Activated naive CD4-positive, alpha-beta T cell treated with anti-CD3 and anti-CD28 coated beads, Interleukin-2, amount 50 U/mL, for 72 hours (primary cell): ENCODE measurements around the gene HEATR9. TPM values are rescaled to one million over a fixed set of nuclear protein-coding genes. Genes with fewer than 3 reads are reported as not detected.
"Not testable (repeated sequence)": the region's sequence is repeated elsewhere in the genome, so short reads cannot be mapped to it uniquely, and the experiment has no call there.

ENCODE experiments used
- ATAC-seq, 2 donors: fragments of 150-1000 bp; cut with Tn5 transposase; 2 replicates each; pipeline ENCODE4 v1.10.0; 2021; ENCODE audit warnings: mild to moderate bottlenecking in 2 of 2, moderate library complexity in 2 of 2
- DNase-seq, 2 donors: peaks; one replicate each; pipeline ENCODE4 v3.0.0; 2021 to 2022; ENCODE audit warnings: low spot score in 2 of 2
- H3K27ac Mint-ChIP-seq, 2 donors: one replicate each; pipeline ENCODE4 v1.8.0; 2022; ENCODE audit warnings: mild to moderate bottlenecking in 2 of 2, mixed read lengths in 2 of 2
- H3K36me3 Mint-ChIP-seq, 2 donors: one replicate each; pipeline ENCODE4 v1.8.0; 2022; ENCODE audit warnings: mixed read lengths in 2 of 2
- H3K9me3 Mint-ChIP-seq, 2 donors: one replicate each; pipeline ENCODE4 v1.8.0; 2022; ENCODE audit warnings: mixed read lengths in 2 of 2
- total RNA-seq, 2 donors: library from RNA; stranded (reverse); gene quantifications; one replicate each; pipeline ENCODE4 v1.2.3, GENCODE V29; 2022

HEATR9 gene
- total RNA-seq, 2 donors from 2014 or later = not detected

DNA sequence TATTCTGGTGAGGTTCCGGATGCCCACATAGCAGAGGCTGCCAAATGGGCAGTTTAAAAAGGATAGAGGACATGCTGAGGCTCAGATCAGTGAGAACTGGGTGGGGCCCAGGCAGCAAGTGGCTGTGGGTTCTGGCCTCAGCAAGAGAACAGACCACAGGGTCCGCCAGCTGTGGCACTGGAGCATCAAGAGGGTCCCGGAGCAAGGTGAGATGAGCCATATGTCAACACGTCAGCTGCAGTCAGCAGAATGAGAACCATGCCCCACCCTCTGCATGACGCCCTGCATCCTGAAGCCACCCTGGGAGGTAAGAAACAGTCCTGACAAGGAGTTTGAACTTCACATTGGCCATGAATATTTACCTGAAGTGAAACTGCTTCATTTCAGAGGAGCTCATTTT is 31.6 kb upstream of the HEATR9 start:
- Mint-ChIP-seq H3K27ac (peak overlapping the region in 1 of 2 donors; percentile 17), H3K9me3 (no peaks in the 10 kb centered on the region), H3K36me3 (no peaks in the 10 kb centered on the region)
- DNase-seq (no peak), ATAC-seq (no peak)

DNA sequence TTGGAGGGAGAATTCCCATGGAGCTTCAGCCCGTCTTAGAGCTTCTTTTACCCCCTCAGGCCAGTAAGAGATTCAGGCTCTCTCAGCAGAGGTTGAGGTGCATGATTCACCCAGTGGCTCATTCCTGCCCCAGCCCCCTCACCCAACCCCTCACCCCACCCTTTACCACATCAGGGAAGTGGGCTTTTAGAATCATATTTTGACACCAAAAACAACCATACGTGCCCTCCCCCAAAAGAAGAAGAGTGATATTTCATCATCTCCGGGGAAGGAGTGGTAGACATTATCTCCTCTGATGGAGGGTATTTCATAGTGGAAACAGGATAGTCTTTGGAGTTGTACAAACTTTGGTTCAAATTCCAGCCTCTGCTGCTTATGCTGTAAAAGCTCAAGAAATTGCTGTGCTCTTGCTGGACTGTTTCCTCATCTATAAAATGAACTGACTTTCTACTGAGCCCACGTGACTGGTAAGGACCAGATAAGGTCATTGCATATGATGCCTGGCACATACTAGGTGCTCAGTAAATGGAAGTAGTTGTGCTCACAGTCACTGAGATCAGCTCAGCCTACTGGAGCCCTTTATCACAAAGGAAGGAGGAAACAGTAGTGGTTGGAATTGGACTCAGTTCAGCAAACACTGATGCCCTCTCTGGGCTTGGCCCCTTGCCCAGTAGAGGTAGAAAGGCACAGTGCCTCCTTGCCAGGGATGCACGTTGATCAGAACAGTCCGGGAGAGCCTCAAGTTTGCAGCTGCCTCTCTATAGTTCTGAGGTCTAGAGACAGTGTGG is 29.8 kb upstream of the HEATR9 start:
- ATAC-seq = peak; percentile 73 to 87
- DNase-seq = peak in 1 of 2 donors; percentile 21
- no peaks in the 10 kb centered on the region for H3K9me3 Mint-ChIP-seq
- no peaks in the 10 kb centered on the region for H3K36me3 Mint-ChIP-seq
- peak overlapping the region in 1 of 2 donors; percentile 61 for H3K27ac Mint-ChIP-seq

DNA sequence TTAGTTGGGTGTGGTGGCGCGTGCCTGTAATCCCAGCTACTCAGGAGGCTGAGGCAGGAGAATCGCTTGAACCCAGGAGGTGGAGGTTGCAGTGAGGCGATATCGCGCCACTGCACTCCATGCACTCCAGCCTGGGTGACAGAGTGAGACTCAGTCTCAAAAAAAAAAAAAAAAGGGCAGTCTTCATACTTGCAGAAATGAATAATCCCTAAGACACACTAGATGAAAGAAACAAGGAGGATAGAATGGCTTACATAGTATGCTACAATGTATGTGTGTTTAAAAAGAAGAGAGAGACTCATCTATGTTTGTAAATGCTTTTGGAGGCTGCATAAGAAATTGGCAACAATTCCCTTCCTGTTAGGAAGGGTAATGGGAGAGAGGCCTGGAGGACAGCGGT is 29.1 kb upstream of the HEATR9 start:
- peak; percentile 15 to 63 for ATAC-seq
- H3K27ac Mint-ChIP-seq, H3K36me3 Mint-ChIP-seq, H3K9me3 Mint-ChIP-seq, DNase-seq: not testable (repeated sequence)

DNA sequence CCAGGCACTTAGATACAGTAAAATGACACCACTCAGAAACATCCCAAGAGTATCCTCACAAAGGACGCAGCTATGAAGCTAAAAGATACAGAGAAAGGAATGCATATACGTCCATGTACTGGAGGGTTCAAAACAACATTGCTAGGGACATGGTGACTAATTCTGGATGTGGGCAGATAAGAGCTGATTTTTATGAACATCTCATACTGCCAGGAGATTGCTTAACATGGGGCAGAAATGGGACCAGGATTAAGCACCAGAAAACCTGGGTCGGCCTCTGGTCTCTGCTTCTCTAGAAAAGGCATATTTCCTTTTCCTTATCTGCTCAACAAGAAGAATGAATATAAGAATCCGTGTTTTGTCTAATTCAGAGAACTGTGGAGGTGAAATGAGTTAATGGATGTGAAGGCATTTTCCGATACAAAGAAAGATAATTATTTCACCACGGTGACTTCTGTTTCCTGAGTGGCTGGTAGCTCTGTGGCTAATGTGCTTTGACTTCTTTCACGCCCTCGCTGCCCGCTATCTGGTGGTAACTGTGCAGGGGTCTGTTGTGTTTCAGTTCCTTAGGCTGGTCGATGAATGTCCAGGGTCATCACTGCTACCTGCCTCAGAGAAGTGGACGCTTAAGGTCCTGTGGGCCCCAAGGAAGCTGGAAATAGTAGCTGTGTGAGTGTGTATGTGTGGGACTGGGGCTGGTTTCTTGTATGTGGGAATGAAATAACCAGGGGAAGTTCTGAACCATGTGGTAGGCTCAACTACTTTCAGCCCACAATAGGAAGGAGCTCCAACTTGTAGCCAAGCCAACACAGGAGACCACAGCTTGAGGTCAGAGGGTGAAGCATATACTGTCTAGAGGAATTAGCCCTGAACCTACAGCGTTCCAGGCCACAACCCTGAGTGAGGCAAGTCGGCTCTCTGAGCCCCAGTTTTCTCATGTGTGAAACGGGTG is 27.2 kb upstream of the HEATR9 start:
- H3K27ac Mint-ChIP-seq = no peak overlapping the region
- peak; percentile 31 to 73 for ATAC-seq
- DNase-seq = peak in 1 of 2 donors; percentile 59
- H3K36me3 Mint-ChIP-seq = no peaks in the 10 kb centered on the region
- no peaks in the 10 kb centered on the region for H3K9me3 Mint-ChIP-seq

DNA sequence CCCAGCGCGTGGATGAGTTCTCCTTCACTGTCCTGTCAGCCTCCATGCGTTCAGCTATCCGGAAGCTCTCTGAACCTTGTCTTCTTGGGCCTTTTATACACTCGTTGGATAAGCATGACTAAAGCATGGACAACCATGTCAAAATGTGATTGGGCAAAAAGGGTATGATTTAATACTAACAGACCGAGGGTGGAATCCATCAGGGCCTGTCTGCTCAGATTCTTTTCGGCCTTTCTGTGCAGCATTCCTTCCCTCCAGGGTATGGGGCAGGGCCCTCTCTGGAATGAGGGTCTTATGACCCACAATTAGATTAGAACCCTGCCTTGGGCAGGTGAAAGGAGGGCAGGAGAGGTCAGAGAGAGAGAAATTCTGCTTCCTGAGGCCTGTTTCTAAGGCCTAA is 25.5 kb upstream of the HEATR9 start:
- no peaks in the 10 kb centered on the region for H3K36me3 Mint-ChIP-seq
- no peaks in the 10 kb centered on the region for H3K9me3 Mint-ChIP-seq
- DNase-seq (no peak), ATAC-seq (no peak)
- no peak overlapping the region for H3K27ac Mint-ChIP-seq

DNA sequence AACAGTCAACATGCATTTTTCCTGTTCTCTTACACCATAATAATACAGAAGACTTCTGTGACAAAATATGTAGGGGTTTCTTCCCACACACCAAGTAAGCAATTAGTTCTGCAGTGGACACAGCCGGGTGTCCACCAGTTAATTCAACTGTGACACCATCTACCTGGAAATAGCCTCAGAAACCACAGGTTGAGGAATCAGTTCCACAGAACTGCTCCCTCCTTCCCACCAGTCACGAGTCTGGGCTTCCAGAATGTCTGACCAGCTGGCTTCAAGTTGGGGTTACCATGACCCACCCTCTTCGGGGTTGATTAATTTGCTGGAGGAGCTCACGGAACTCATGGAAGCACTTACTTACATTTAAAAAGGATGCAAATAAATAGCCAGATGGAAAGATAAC is 25.1 kb upstream of the HEATR9 start:
- Mint-ChIP-seq H3K36me3 (no peaks in the 10 kb centered on the region), H3K9me3 (no peaks in the 10 kb centered on the region), H3K27ac (no peak overlapping the region)
- ATAC-seq (no peak), DNase-seq (no peak)

DNA sequence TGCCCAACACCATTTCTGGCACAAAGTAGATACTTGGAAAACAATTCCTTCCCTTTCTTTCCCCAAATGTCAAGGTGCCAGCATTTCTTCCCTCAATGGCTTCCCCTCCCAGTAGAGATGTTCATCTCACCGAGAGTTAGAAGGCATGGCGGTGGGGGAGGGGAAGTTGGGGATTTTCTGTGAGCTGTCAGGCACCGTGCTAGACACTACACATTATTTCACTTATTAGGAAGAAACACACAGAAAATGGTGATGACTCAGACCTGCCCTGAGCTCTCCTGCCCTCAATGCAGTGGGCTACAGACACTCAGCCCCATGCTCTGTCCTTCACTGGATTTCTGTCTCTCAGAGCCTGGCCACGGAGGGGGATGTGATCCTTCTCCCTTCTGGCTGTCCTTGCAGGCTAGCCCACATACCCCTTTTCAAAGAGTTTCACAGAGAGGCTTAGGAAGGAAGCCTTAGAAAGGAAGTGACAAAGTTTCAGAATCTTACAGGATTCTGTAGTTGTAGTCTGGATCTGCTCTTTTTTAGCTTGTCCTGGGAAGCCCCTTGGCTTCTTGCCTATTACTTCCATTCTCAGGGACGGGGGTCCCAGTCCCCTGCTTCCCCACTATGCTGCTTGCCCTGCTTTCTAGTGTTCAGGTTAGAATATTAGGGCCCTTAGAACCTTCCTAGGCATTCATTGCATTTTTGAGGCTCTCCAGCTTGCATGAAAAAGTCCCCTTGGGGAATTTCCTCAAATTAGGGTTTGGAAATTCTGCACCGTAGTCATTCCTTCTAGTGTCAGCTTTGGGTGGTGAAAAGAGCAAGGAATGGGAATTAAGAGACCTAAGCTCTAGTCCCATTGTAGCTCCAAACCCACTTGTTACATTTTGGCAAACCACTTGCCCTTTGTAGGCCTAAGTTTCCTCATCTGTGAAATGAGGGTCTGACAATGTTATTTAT is 23.7 kb upstream of the HEATR9 start:
- no peaks in the 10 kb centered on the region for H3K9me3 Mint-ChIP-seq
- DNase-seq (peak in 1 of 2 donors; percentile 26), ATAC-seq (peak; percentile 50 to 61)
- H3K27ac Mint-ChIP-seq = peak overlapping the region in 1 of 2 donors; percentile 30
- H3K36me3 Mint-ChIP-seq = no peaks in the 10 kb centered on the region

DNA sequence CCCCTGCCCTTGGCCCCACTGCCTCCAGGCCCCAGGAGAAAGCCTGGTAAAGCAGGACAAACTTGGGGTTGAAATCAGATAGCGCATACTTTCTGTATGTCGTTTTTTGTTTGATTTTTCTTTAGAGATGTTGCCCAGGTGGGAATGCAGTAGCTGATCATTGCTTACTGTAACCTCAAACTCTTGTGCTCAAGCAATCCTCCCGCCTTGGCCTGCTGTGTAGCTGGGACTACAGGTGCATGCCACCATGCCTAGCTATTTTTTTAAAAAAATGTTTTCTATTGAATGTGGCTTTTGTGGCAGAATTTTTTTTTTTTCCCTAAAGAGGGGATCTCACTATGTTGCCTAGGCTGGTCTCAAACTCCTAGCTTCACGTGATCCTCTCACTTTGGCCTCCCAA is 22.6 kb upstream of the HEATR9 start:
- DNase-seq = no peak
- no peaks in the 10 kb centered on the region for H3K36me3 Mint-ChIP-seq
- H3K9me3 Mint-ChIP-seq = no peaks in the 10 kb centered on the region
- H3K27ac Mint-ChIP-seq = no peak overlapping the region
- ATAC-seq = no peak

DNA sequence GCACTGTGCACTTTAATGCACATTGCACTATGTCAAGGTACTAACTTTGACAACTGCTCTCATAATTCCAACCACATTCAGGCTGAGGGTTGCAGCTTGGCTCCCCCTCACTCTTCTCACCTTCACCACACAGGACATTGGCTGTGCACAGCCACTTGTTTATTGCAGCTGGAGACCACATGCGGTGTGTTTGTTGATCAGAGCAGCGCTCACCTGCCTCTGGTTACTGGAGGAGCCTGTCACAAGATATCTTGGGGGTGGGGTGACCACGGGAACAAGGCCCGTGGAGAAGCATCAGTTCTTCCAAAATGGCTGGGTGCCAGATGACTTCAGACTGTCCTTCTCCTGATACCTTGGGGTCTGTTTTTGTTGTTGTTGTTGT is 22.1 kb upstream of the HEATR9 start:
- DNase-seq (no peak), ATAC-seq (peak; percentile 35 to 66)
- no peaks in the 10 kb centered on the region for H3K9me3 Mint-ChIP-seq
- H3K36me3 Mint-ChIP-seq = no peaks in the 10 kb centered on the region
- H3K27ac Mint-ChIP-seq = no peak overlapping the region

DNA sequence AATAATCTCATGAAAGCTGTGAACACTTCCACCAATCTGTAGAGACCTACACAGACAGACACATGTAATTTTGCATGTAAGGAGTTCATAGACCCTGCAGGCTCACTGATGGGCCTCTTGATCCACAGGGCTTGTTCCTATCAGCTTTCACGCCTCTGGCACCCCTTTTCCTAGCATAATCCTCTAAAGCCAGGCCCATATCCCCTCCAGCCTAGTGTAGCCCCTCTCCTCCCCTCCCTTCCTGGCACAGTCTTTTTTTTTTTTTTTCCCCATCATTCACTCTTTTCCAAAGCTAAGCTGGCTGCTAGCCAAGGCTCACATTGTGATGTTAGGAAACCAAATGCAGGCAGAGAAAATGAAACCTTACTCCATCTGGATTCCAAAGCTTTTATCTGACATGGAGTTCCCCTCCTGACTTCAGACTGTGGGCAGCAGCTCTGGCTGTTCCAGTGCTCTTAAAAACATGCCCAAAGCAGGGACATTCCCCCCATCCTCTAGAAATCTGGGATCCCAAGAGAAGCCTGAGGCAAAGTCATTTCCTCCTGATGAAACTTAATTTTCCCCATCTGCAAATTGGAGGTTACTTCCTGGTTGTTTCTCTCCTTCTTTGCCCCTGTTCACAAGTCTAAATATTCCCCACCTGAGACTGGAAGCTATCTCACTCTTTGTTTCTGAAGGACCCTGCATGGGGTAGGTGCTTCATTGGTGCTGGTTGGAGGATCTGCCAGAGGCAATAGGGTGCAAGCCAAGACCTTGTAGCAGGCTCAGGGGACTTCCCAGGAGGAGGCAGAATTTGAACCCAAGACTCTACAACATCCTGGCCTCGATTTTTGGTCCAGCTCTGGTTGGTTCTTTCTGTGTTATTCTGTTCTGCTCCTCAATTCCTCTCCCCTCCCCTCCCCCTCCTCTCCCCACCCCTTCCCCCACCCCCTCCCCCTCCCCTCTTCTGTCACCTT is 21.4 kb upstream of the HEATR9 start:
- ATAC-seq = no peak
- H3K27ac Mint-ChIP-seq = peak overlapping the region; percentile 57 to 66
- no peaks in the 10 kb centered on the region for H3K36me3 Mint-ChIP-seq
- DNase-seq = no peak
- H3K9me3 Mint-ChIP-seq = no peaks in the 10 kb centered on the region

DNA sequence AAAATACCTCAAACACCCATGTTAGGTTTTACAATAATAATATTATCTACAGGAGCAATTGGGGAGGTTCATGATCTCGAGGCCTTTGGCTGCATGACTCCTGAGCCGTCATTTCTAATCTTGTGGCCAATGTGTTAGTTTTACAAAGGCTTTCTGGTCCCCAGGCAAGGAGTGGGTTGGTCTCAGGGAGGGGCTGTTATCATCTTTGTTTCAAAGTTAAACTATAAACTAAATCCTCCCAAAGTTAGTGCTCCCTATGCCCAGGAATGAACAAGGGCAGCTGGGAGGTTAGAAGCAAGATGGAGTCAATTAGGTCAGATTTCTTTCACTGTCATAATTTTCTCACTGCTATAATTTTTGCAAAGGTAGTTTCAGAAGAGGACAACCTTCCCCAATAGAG is 20.6 kb upstream of the HEATR9 start:
- peak overlapping the region; percentile 29 to 57 for H3K27ac Mint-ChIP-seq
- DNase-seq (peak in 1 of 2 donors; percentile 24), ATAC-seq (peak; percentile 52 to 76)
- H3K9me3 Mint-ChIP-seq = no peaks in the 10 kb centered on the region
- no peaks in the 10 kb centered on the region for H3K36me3 Mint-ChIP-seq

DNA sequence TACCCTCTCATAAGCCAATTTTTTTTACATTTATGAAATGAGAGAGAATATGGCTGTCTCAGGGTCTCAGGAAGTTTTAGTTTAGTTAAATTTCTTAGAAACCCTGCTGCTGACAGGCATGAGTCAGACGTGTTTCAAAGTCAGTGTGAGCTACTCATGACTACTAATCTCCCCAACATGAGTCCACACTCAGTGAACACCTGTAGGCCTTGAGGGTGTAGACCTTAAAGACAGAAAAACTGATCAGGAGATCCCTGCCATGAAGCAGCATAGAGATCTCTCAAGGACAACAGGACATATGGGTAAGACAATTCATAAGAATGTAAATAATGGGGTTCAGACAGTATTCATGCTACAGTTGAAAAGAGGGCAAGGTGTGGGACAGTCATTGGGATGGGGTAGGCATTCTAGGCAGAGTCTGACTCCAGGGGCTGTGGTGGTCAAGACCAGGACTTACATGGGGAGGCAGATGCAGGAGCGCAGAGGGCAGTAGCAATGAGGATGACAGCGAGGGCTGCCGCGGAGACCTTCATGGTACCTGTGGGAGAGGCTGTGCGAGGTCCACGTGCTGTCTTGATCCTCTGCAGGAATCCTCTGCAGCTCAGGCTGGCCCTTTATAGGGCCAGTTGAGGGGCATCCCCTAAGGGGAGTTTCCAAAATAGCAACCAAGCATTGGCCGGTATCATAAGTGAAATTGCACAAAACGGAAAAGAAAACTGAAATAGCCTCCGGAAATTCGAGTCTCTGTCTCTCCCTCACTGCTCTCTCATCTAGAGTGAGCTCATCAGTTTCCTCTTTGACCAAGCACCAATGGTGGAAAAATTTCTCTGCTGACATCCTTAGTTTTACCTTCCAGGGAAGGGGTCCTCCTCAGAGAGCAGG is 11.3 kb upstream of the HEATR9 start, which contains the start of gene CCL5:
CCL5 (minus strand) TSS at position 588 of the 882 bp plus-strand sequence.
- peak in 1 of 2 donors; percentile 46 for DNase-seq
- no peaks in the 10 kb centered on the region for H3K9me3 Mint-ChIP-seq
- H3K36me3 Mint-ChIP-seq = no peaks in the 10 kb centered on the region
- ATAC-seq = peak; percentile 88 to 91
- peak within 1 kb of the TSS; percentile 83 to 92 for H3K27ac Mint-ChIP-seq

DNA sequence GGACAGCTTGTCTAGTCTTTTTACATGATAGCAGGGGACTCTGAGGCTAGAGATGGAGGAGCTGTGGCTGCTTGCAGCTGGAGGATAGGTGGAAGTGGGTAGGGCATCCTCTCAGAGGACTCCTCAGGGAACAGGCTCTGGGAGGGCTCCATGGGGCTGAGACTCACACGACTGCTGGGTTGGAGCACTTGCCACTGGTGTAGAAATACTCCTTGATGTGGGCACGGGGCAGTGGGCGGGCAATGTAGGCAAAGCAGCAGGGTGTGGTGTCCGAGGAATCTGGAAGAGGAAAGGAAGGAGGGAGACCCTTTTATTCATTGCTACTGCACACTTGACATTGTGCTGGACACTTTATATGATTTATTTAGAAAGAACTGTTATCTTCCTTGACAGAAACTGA is 9.7 kb upstream of the HEATR9 start:
- ATAC-seq (no peak), DNase-seq (no peak)
- no peaks in the 10 kb centered on the region for H3K36me3 Mint-ChIP-seq
- peak overlapping the region; percentile 29 to 57 for H3K27ac Mint-ChIP-seq
- no peaks in the 10 kb centered on the region for H3K9me3 Mint-ChIP-seq

DNA sequence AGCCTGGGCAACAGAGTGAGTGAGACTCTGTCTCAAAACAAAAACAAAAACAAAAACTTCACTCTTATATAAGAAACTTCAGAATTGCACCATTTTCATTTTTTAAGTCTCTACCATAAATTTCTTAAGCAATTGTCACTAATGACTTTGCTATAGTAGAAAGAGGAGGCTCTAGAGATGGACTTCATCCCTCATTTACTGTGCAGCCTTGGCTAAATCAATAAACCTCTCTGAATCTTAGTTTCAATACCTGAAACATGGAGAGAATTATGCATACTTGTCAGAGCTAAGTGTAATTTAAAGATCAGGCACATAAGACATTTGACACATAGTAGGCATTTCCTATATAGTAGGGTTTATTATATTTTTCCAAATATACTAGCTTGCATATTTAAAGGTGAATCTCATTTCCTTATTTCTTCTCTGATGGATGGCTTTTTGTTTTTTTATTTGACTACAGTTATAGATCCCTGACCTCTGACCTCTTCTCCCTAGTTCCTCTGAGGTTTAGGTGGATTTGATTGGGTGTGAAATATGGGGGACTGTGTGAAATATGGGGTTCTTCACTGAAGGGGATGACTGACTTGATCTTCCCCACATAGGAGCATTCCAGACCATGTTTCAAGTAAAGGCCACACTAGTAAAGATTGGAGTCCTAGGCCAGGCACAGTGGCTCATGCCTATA is 8.8 kb upstream of the HEATR9 start:
- H3K27ac Mint-ChIP-seq = peak overlapping the region in 1 of 2 donors; percentile 57
- no peak for ATAC-seq

More for the DNA sequence above, 8.8 kb upstream of the HEATR9 start:
- Mint-ChIP-seq H3K36me3 (no peaks in the 10 kb centered on the region), H3K9me3 (no peaks in the 10 kb centered on the region)
- DNase-seq = no peak
